Measurements from ENCODE around the gene GPR156.
"Not testable (repeated sequence)": the region's sequence is repeated elsewhere in the genome, so short reads cannot be mapped to it uniquely, and the experiment has no call there.

GPR156 gene

GRCh38 chr3:120306519-120307455, 21.8 kb upstream of the GPR156 start:
- H3K4me3 ChIP-seq (ENCODE audit: low read length): no peak overlapping the region
- DNase-seq (ENCODE audit: low read depth): no peak
- TF ChIP-seq, protein P1, sequence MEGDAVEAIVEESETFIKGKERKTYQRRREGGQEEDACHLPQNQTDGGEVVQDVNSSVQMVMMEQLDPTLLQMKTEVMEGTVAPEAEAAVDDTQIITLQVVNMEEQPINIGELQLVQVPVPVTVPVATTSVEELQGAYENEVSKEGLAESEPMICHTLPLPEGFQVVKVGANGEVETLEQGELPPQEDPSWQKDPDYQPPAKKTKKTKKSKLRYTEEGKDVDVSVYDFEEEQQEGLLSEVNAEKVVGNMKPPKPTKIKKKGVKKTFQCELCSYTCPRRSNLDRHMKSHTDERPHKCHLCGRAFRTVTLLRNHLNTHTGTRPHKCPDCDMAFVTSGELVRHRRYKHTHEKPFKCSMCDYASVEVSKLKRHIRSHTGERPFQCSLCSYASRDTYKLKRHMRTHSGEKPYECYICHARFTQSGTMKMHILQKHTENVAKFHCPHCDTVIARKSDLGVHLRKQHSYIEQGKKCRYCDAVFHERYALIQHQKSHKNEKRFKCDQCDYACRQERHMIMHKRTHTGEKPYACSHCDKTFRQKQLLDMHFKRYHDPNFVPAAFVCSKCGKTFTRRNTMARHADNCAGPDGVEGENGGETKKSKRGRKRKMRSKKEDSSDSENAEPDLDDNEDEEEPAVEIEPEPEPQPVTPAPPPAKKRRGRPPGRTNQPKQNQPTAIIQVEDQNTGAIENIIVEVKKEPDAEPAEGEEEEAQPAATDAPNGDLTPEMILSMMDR (conservative IDR thresholded peaks at IDR 0.05; ENCODE audit: low read length): no peak

DNA sequence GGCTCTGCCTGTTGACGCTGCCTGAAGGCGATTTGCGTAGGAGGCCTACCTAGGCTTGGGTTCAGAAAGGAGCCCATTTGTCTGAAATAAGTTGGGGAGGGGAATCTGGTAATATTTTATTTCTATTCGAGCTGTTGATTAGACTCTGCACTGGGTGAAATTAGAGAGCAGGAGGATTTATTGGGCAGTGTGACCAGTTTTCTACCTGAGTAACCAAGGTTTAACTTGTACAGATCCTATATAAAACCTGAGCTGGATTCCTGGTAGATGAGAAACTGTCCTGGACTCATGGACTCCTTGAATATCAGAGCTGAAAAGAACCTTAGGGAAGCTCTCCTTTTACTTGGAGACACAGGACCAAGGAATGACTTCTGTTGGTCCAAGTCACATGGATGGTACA, 19.6 kb upstream of the GPR156 start:
- TF ChIP-seq, protein P1 (conservative IDR thresholded peaks at IDR 0.05; ENCODE audit: low read length): no peak
- no peak overlapping the region for H3K4me3 ChIP-seq (ENCODE audit: low read length)
- DNase-seq (ENCODE audit: low read depth): no peak

GRCh38 chr3:120302361-120302760, 17.3 kb upstream of the GPR156 start:
- H3K4me3 ChIP-seq (ENCODE audit: low read length): no peak overlapping the region

GRCh38 chr3:120300971-120301370, 15.9 kb upstream of the GPR156 start:
- TF ChIP-seq, protein P1 (conservative IDR thresholded peaks at IDR 0.05; ENCODE audit: low read length): no peak
- no peak for DNase-seq (ENCODE audit: low read depth)
- H3K4me3 ChIP-seq (ENCODE audit: low read length): no peak overlapping the region

More at GRCh38 chr3:120302361-120302760, 17.3 kb upstream of the GPR156 start:
- DNase-seq (ENCODE audit: low read depth): peak; percentile 23
- TF ChIP-seq, protein P1 (conservative IDR thresholded peaks at IDR 0.05; ENCODE audit: low read length): no peak

- TF ChIP-seq, protein P1 (conservative IDR thresholded peaks at IDR 0.05; ENCODE audit: low read length): no peak
- no peak overlapping the region for H3K4me3 ChIP-seq (ENCODE audit: low read length)
- DNase-seq (ENCODE audit: low read depth): no peak
Measured at GRCh38 chr3:120299403-120299802, 14.4 kb upstream of the GPR156 start.

DNA sequence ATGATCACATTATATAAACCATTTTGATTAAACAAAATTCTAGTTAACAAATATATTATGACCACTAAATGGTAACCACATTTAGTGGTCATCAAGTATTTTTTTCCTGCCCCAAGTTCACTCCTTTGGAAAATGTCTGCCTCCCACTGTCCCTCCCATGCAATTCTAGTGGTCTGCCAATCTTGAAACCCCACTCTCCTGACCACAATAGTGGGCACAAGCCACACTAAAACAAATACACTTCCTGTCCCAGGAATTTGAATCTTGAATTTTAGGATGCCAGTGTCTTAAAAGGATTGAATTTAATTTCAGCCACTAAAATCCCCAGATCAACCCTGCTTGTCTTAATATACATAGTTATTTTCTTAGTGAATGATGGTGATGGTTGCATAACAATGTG, 14.0 kb upstream of the GPR156 start:
- DNase-seq (ENCODE audit: low read depth): no peak
- TF ChIP-seq, protein P1 (conservative IDR thresholded peaks at IDR 0.05; ENCODE audit: low read length): no peak

DNA sequence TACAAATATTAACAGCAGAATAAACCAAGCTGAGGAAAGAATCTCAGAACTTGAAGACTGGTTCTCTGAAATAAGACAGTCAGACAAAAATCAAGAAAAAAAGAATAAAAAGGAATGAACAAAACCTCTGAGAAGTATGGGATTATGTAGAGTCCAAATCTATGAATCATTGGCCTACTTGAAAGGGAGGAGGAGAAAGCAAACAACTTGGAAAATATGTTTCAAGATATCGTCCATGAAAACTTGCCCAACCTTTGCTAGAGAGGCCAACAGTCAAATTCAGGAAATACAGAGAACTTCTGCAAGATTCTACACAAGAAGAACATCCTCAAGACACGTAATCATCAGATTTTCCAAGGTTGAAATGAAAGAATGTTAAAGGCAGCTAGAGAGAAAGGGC, 6.5 kb upstream of the GPR156 start:
- peak; percentile 12 for DNase-seq (ENCODE audit: low read depth)

More for the DNA sequence above, 14.0 kb upstream of the GPR156 start:
- no peak overlapping the region for H3K4me3 ChIP-seq (ENCODE audit: low read length)

More for the DNA sequence above, 6.5 kb upstream of the GPR156 start:
- not testable (repeated sequence) for H3K4me3 ChIP-seq (ENCODE audit: low read length)

Measured in AG10803 (cell line).